Bronchial epithelial cell (primary cell): ENCODE results near the gene GHDC. TPM values are rescaled to one million over a fixed set of nuclear protein-coding genes. Genes with fewer than 3 reads are reported as not detected.
"Not testable (repeated sequence)": the region's sequence is repeated elsewhere in the genome, so short reads cannot be mapped to it uniquely, and the experiment has no call there.

ENCODE experiments used
- DNase-seq: peaks from one replicate; pipeline ENCODE4 v3.0.0-alpha.2; 2010; ENCODE audit warnings: low read depth
- FAIRE-seq: peaks from 2 replicates; lab custom pipeline; 2011; peaks lifted over from hg19 to GRCh38; lab: Jason Lieb, UNC
- H3K27me3 ChIP-seq: 2 replicates; pipeline ENCODE4 v1.5.1; 2011; ENCODE audit warnings: low read length; ENCODE audit not compliant: control insufficient read depth, insufficient read depth
- H3K36me3 ChIP-seq: 2 replicates; pipeline ENCODE4 v1.5.1; 2011; ENCODE audit warnings: low read length; ENCODE audit not compliant: control insufficient read depth, insufficient read depth
- H3K4me3 ChIP-seq: 2 replicates; pipeline ENCODE4 v1.5.1; 2011; ENCODE audit warnings: mild to moderate bottlenecking, low read depth, low read length, control low read depth
- total RNA-seq: library from RNA; depleted of rRNA; stranded (reverse); fragments of >200 nt; gene quantifications from 2 replicates; pipeline ENCODE4 v1.2.1, GENCODE V29; 2014
- TF ChIP-seq, protein P1 (sequence below): IDR thresholded peaks from 2 replicates; pipeline ENCODE4 v1.5.1; 2011; ENCODE audit warnings: mild to moderate bottlenecking, moderate library complexity, low read length, control low read depth, inconsistent platforms; ENCODE audit not compliant: insufficient read depth, severe bottlenecking

Gene GHDC
- total RNA-seq, 1 donor from 2014 or later: 6.8 TPM

DNA sequence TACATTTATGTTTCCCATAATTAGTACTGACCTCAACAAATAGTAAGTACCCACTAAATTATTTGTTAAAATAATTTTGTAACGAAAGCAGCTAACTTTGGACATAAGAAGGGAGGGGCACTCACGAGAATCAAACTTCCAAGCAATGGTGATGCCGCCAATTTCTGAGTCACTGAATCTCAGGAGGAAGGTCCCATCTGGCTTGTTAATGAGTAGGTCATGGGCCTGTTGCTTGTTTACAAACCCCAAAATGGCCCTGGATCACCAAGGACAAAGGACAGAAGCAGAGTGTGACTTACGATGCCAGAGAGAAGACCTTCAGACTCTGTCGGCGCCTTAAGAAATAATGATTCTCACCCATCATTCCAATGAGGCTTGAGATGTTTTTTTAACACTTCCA lies 15.8 kb upstream of the GHDC start:
- H3K36me3 ChIP-seq: peaks cover 7% of the 10 kb centered on the region
- FAIRE-seq: no peak
- H3K27me3 ChIP-seq: no peaks in the 10 kb centered on the region
- no peak overlapping the region for H3K4me3 ChIP-seq
- TF ChIP-seq, protein P1, sequence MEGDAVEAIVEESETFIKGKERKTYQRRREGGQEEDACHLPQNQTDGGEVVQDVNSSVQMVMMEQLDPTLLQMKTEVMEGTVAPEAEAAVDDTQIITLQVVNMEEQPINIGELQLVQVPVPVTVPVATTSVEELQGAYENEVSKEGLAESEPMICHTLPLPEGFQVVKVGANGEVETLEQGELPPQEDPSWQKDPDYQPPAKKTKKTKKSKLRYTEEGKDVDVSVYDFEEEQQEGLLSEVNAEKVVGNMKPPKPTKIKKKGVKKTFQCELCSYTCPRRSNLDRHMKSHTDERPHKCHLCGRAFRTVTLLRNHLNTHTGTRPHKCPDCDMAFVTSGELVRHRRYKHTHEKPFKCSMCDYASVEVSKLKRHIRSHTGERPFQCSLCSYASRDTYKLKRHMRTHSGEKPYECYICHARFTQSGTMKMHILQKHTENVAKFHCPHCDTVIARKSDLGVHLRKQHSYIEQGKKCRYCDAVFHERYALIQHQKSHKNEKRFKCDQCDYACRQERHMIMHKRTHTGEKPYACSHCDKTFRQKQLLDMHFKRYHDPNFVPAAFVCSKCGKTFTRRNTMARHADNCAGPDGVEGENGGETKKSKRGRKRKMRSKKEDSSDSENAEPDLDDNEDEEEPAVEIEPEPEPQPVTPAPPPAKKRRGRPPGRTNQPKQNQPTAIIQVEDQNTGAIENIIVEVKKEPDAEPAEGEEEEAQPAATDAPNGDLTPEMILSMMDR: no peak
- DNase-seq: no peak

DNA sequence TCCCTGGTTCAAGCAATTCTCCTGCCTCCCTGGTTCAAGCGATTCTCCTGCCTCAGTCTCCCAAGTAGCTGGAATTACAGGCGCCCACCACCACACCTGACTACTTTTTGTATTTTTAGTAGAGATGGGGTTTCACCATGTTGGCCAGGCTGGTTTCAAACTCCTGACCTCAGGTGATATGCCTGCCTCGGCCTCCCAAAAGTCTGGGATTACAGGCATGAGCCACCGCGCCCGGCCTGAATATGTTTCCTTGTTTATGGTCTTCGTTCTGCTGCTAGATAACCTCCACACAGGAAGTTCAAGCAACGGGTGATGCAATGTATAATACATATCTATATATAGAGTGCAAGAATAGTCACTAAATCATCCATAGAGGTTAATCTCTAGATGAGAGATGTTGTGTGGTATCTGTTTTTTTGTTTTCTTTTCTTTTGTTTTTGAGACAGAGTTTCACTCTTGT lies 11.9 kb upstream of the GHDC start:
- FAIRE-seq, DNase-seq, H3K27me3 ChIP-seq, H3K4me3 ChIP-seq, H3K36me3 ChIP-seq: not testable (repeated sequence)

DNA sequence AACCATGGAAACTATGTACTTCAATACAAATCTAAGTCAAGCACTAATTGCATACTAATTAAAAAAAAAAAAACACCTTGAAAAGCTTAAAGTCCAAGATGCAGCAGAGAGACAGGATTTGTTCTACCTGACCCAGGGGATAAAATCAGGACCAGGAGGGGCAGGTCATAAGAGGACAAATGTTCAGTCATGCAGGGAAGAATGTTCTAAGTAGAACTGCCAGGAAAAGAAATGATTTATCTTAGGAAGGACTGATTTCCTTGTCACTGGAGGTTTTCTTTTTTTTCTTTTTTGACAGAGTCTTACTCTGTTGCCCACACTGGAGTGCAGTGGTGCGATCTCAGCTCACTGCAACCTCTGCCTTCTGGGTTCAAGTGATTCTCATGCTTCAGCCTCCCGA lies 9.1 kb upstream of the GHDC start:
- DNase-seq (no peak), FAIRE-seq (no peak)
- TF ChIP-seq, protein P1: no peak
- Histone ChIP-seq H3K27me3 (no peaks in the 10 kb centered on the region), H3K4me3 (no peak overlapping the region), H3K36me3 (peaks cover 4% of the 10 kb centered on the region)

GRCh38 chr17:42202696-42203095 lies 8.4 kb upstream of the GHDC start:
- TF ChIP-seq, protein P1: no peak
- FAIRE-seq (no peak), DNase-seq (no peak)
- Histone ChIP-seq H3K27me3 (no peaks in the 10 kb centered on the region), H3K4me3 (no peak overlapping the region), H3K36me3 (peaks cover 4% of the 10 kb centered on the region)

GRCh38 chr17:42202159-42202558 lies 7.9 kb upstream of the GHDC start:
- FAIRE-seq (no peak), DNase-seq (no peak)
- Histone ChIP-seq H3K36me3 (peaks cover 4% of the 10 kb centered on the region), H3K27me3 (no peaks in the 10 kb centered on the region), H3K4me3 (no peak overlapping the region)
- TF ChIP-seq, protein P1: no peak

DNA sequence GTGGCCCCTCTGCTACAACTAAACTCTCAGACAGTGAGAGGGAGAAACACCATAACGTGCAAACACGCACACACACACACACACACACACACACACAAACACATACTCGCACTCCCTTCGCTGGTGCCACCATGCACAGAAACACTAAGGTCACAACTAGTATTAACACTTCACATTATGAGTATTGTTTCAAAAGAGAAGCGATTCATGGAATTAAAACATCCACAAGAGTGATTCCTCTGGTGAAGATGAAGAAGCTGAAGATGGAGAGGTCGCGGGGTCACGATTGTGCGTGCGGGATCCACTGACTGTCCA lies 7.1 kb upstream of the GHDC start:
- TF ChIP-seq, protein P1: no peak
- H3K36me3 ChIP-seq: peaks cover 4% of the 10 kb centered on the region
- DNase-seq (no peak), FAIRE-seq (no peak)
- no peak overlapping the region for H3K4me3 ChIP-seq
- H3K27me3 ChIP-seq: no peaks in the 10 kb centered on the region
